ENCODE results near the gene KIF2C. TPM values are rescaled to one million over a fixed set of nuclear protein-coding genes. Genes with fewer than 3 reads are reported as not detected.
"Not testable (repeated sequence)": the region's sequence is repeated elsewhere in the genome, so short reads cannot be mapped to it uniquely, and the experiment has no call there.

Gene KIF2C
- total RNA-seq, 2 experiments from 2014 or later: 140 to 159 TPM

- Histone ChIP-seq H3K4me1 (ENCODE audit: insufficient read depth, low read length, poor library complexity, severe bottlenecking) (peaks cover 42% of the 10 kb centered on the region), H3K4me3 (ENCODE audit: low read depth, low read length, poor library complexity, severe bottlenecking) (peak overlapping the region; percentile 9), H3K27ac (ENCODE audit: low read depth, low read length, poor library complexity, severe bottlenecking) (peak overlapping the region; percentile 74), H3K36me3 (ENCODE audit: insufficient read depth, low read length) (peaks cover 9% of the 10 kb centered on the region), H3K79me2 (ENCODE audit: insufficient read depth, low read depth, low read length) (no peaks in the 10 kb centered on the region), H2AFZ (ENCODE audit: low read length) (peak overlapping the region; percentile 70; the same call in 1 of the 2 replicates), H3K9me3 (ENCODE audit: low read length) (no peaks in the 10 kb centered on the region), H3K9me2 (ENCODE audit: insufficient read depth, low read length) (no peaks in the 10 kb centered on the region), H4K20me1 (ENCODE audit: insufficient read depth, low read length) (no peaks in the 10 kb centered on the region), H3K4me2 (ENCODE audit: low read length) (peak overlapping the region; percentile 57)
- ChIA-PET CTCF (ENCODE audit: unreplicated experiment) (interaction anchor here (0.6 to 1.4 kb wide), 7 partner anchors 9 to 492 kb away, joined by 3 to 15 read pairs (median 6); partner anchors contain the start of genes PLK3 and RNU5D-1), POLR2A (interaction anchor here (0.5 to 4.2 kb wide), 18 partner anchors 9 to 774 kb away, joined by 3 to 54 read pairs (median 4); partner anchors contain the start of genes NASP, PLK3, RNU5D-1 and RPS8)
- no TSS peak for BruUV-seq (replicated peaks)
- DNase-seq (ENCODE audit: low spot score): peak; percentile 82
- intact Hi-C loops (cut with micrococcal nuclease; ENCODE audit: unreplicated experiment): no loop called here
- TF ChIP-seq CTCF (conservative IDR thresholded peaks at IDR 0.05; ENCODE audit: low read length): no peak
- no peak for TF ChIP-seq EZH2phosphoT487 (IDR thresholded peaks at IDR 0.05; ENCODE audit: borderline replicate concordance, low read depth, low read length)
Measured at GRCh38 chr1:44808938-44809917, 69.6 kb downstream of the KIF2C start.

- Histone ChIP-seq H3K4me2 (ENCODE audit: low read length) (peak overlapping the region; percentile 57), H3K79me2 (ENCODE audit: insufficient read depth, low read depth, low read length) (no peaks in the 10 kb centered on the region), H3K9me2 (ENCODE audit: insufficient read depth, low read length) (no peaks in the 10 kb centered on the region), H3K9me3 (ENCODE audit: low read length) (no peaks in the 10 kb centered on the region), H3K4me3 (ENCODE audit: low read depth, low read length, poor library complexity, severe bottlenecking) (peak overlapping the region; percentile 9), H2AFZ (ENCODE audit: low read length) (peak overlapping the region; percentile 70; the same call in 1 of the 2 replicates), H3K36me3 (ENCODE audit: insufficient read depth, low read length) (peaks cover 9% of the 10 kb centered on the region), H3K4me1 (ENCODE audit: insufficient read depth, low read length, poor library complexity, severe bottlenecking) (peaks cover 46% of the 10 kb centered on the region), H4K20me1 (ENCODE audit: insufficient read depth, low read length) (no peaks in the 10 kb centered on the region), H3K27ac (ENCODE audit: low read depth, low read length, poor library complexity, severe bottlenecking) (peak overlapping the region; percentile 74)
- intact Hi-C loops (cut with micrococcal nuclease; ENCODE audit: unreplicated experiment): no loop called here
- no peak for TF ChIP-seq CTCF (conservative IDR thresholded peaks at IDR 0.05; ENCODE audit: low read length)
- TF ChIP-seq EZH2phosphoT487 (IDR thresholded peaks at IDR 0.05; ENCODE audit: borderline replicate concordance, low read depth, low read length): no peak
- DNase-seq (ENCODE audit: low spot score): peak; percentile 48
- CTCF ChIA-PET (ENCODE audit: unreplicated experiment): interaction anchor here (0.8 to 1.3 kb wide), 3 partner anchors 10 to 80 kb away, joined by 6 to 15 read pairs (median 8); partner anchors contain the start of genes PLK3 and RNU5D-1
- BruUV-seq (replicated peaks): no TSS peak
- POLR2A ChIA-PET: interaction anchor here (0.5 to 4.2 kb wide), 12 partner anchors 9 to 585 kb away, joined by 3 to 54 read pairs (median 6); partner anchors contain the start of genes PLK3, RNU5D-1 and RPS8
Measured at GRCh38 chr1:44810101-44810761, 70.6 kb downstream of the KIF2C start.

- BruUV-seq (replicated peaks); H3K79me2 ChIP-seq (ENCODE audit: insufficient read depth, low read depth, low read length); H3K9me2 ChIP-seq (ENCODE audit: insufficient read depth, low read length); H3K4me3 ChIP-seq (ENCODE audit: low read depth, low read length, poor library complexity, severe bottlenecking); H3K36me3 ChIP-seq (ENCODE audit: insufficient read depth, low read length); CTCF ChIA-PET (ENCODE audit: unreplicated experiment); H2AFZ ChIP-seq (ENCODE audit: low read length); H4K20me1 ChIP-seq (ENCODE audit: insufficient read depth, low read length); intact Hi-C loops (cut with micrococcal nuclease; ENCODE audit: unreplicated experiment); DNase-seq (ENCODE audit: low spot score); H3K9me3 ChIP-seq (ENCODE audit: low read length): not testable (repeated sequence)
- Histone ChIP-seq H3K4me1 (ENCODE audit: insufficient read depth, low read length, poor library complexity, severe bottlenecking) (peaks cover 48% of the 10 kb centered on the region), H3K4me2 (ENCODE audit: low read length) (peak overlapping the region; percentile 57), H3K27ac (ENCODE audit: low read depth, low read length, poor library complexity, severe bottlenecking) (peak overlapping the region; percentile 74)
- POLR2A ChIA-PET: interaction anchor here (0.7 to 4.2 kb wide), 5 partner anchors 9 to 129 kb away, joined by 3 to 54 read pairs (median 6); partner anchors contain the start of genes PLK3 and RPS8
Measured at GRCh38 chr1:44810762-44811105, 71.1 kb downstream of the KIF2C start.

All from OCI-LY7 (cell line).